GM12873 (cell line): ENCODE results near the gene GSX2.

Experiments used
- CTCF ChIP-seq: IDR thresholded peaks from 2 replicates; pipeline ENCODE4 v1.5.1; 2012; ENCODE audit warnings: low read depth, mild to moderate bottlenecking, moderate library complexity, low read length, control low read depth; ENCODE audit not compliant: insufficient read depth; ENCODE audit errors: missing control alignments

GSX2 gene

GRCh38 chr4:54099748-54100574, at the start of gene GSX2:
TSS of gene GSX2 (plus strand) at chr4:54100163. CDS start at chr4:54100345, 182 bp downstream.
- TF ChIP-seq CTCF, result no peak

GRCh38 chr4:54050214-54050904, 49.6 kb upstream of the GSX2 start:
- TF ChIP-seq CTCF, result no peak

- TF ChIP-seq CTCF, result no peak
Observed at GRCh38 chr4:54054501-54054900, 45.5 kb upstream of the GSX2 start.

- TF ChIP-seq CTCF, result no peak
Observed at GRCh38 chr4:54055494-54055893, 44.5 kb upstream of the GSX2 start.

- no peak for TF ChIP-seq CTCF
Observed at GRCh38 chr4:54056360-54056759, 43.6 kb upstream of the GSX2 start.

- no peak for TF ChIP-seq CTCF
Observed at GRCh38 chr4:54058171-54058570, 41.8 kb upstream of the GSX2 start.

GRCh38 chr4:54060116-54060515, 39.8 kb upstream of the GSX2 start:
- TF ChIP-seq CTCF, result no peak
